Activated CD8-positive, alpha-beta memory T cell treated with anti-CD3 and anti-CD28 coated beads for 48 hours (primary cell): ENCODE data around the gene ST8SIA4.

Experiments used
- DNase-seq, 3 experiments: peaks; one replicate each; pipeline ENCODE4 v3.0.0-alpha.2; 2020; ENCODE audit warnings: low read depth in 2 of 3, low spot score in 2 of 3

Gene ST8SIA4

DNA sequence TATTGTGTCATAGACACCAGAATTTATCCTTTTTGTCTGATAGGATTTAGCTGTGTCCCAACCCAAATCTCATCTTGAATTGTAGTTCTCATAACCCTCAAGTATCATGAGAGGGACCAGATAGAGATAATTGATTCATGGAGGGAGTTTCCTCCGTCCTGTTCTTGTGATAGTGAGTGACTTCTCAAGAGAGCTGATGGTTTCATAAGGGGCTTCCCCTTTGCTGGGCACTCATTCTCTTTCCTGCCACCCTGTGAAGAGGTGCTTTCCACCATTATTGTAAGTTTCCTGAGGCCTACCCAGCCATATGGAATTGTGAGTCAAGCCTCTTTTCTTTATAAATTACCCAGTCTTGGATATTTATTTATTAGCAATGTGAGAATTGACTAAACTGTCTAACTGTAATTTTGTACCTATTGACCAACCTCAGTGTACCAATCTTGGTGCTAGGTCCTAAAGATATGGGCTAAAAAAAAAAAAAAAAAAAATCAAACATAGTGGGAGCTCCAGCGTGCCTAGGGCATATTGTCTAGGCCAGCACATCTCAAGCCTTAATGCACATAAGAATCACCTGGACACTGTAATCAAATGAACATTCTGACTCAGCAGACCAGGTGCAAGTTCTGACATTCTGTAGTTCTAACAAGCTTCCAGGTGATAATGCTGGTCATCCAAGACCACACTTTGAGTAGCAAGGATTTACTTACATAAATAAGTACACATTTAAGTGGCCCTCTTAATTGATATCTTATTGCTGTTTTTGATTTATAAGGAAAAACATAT is 30.5 kb downstream of the ST8SIA4 start:
- DNase-seq: no peak

DNA sequence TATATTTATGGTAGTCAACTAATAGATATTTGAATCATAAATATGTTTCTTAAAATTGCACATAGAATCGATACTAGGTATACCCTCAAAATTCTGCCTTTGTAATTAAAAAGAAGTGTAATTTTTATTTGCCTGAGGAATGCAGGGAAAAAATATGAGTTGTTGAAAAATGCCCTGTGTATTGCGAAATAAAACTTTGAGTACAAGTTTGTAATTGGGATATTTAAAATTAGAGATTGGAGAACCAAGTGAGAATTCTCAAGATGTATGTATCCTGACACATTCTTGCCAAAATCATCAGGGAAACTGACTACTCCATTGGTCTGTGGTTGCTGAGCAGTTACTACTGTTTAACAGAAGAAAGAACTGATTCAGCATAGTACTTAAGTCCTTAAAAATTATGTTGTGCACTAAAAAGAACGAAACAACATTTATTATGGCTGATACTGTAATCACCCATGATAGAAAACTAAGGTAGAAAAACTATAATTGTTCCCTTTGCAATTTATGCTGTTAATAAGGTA is 36.0 kb downstream of the ST8SIA4 start:
- no peak for DNase-seq

DNA sequence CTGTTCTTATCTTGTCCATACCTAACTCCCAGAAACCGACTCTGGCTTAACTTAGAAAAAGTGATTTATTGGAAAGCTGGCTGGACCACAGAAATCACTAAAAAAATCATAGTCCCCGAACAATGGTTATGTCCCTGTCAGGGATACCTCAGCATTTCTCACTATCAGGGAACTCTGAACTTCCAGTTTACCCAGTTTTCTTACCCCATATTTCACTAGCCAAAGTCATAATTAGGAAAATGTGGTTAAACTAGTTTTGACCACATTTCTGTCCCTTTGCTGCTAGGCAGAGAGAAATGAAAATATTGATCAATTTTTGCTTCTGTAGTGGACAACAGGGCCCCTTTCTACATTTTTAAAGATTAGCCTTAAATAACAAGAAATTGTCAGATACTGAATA is 38.2 kb downstream of the ST8SIA4 start:
- no peak for DNase-seq

DNA sequence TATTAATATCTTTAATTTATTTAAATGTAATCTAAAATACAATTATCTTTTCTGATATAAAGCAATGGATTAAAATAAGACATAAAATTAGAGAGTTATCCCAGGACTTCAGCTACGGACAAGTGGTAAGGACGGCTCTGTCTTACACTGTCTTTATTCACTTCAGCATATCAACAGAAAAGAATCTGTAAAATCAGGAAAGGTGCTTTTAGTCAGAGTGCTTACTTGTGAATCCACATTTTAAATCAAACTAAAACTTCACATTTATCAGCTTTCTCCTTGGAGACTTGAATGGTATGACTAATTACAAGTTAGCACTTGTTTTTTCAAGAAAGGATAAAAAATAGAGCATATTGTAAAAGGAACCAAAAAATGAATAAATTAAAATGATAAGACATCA is 39.3 kb downstream of the ST8SIA4 start:
- no peak for DNase-seq

DNA sequence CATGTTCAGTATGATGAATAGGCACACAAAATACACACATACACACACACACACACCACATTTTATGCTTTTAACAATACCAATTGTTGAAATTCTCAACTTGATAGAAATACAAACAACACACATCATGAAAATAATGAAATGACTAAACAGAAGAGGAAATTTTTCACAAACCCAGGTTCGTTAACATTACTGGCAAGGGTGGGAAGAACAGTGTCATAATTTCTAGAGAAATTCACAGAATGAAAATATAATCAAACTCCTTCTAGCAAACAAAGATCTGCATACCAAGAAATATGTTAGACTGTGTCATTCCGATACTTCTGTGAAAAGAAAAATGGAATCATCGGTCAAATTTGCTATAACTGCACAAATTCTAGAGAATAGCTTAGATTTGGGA is 41.9 kb downstream of the ST8SIA4 start:
- no peak for DNase-seq

DNA sequence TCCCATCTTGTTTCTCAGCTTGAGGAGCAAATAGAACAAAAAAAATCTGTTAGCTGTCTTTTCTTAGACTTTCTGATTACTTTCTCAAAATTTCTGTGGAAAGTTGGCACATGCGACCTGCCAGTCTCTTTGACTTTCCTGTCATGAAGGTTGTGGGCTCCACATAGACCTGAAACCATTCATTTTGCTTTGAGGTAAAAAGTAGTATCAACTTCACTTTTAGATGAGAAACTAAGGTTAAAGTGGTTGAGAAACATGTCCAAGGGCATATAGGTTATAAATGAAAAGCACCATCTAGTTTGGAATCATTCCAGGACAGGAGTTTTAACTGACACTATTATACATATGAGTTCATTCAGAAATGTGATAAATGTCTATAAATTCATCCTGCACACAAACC is 42.7 kb downstream of the ST8SIA4 start:
- DNase-seq: no peak

DNA sequence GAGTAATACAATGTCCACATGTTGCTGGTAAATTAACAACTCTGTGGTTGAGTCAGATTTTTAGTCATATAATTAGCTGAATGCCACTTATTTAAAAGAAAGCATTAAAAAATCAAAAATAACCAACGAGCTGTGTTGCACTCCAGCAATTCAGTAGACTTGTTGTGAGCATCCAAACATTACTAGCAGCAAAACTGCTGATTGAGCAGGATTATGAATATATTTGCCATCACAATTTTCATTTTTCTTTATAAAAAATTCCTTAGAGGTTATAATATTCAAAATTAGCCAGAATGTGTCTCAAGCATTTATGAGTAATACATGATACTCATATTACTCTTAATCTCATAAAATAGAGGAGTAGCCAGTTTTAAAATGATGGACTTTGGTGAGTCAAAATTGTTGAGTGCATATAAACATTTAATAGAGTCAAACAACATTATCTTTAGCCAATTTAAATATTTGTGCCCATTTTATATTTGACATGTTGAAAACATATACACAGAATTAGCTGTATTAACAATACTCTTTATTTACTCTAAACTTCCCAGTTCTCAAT is 44.0 kb downstream of the ST8SIA4 start:
- no peak for DNase-seq

DNA sequence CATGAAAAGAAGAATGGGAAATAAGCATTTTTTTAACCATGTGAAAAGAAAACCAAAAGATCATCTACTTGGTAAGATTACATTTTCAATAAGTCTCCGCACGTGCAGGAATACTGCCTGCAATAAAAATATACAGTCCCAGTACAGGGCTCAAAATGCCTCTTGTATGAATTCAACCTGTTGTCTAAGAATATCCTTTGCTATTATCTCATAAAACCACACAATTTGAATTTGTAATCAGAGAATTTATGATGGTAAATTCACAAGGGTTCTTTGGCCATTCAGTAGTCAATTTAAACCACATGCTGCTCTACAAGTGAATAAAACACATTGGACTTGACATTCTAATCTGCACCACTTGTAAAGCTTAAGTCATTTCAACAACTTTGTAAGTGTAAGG is 46.6 kb downstream of the ST8SIA4 start:
- no peak for DNase-seq

DNA sequence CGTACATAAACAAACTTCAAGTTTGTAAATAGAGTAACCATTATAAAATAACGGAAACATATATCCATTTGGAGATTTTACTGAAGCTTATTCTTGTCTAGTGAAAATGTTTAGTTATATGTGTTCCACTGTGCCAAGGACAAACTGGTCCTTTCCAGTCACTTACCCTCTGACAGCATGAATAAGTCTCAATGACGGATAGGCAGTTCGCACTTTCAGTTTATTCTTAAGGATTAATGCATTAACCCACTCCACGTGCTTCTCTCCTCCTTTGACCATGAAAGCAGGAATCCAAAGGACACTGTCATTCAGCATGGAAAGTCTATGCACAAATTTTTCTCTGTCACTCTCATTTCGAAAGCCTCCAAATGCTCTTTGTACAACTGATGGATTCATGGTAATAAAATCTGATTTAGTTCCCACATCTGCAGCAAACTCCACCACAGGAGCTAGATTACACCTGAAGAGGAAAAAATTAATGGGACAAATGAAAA is 47.1 kb downstream of the ST8SIA4 start:
- no peak for DNase-seq

DNA sequence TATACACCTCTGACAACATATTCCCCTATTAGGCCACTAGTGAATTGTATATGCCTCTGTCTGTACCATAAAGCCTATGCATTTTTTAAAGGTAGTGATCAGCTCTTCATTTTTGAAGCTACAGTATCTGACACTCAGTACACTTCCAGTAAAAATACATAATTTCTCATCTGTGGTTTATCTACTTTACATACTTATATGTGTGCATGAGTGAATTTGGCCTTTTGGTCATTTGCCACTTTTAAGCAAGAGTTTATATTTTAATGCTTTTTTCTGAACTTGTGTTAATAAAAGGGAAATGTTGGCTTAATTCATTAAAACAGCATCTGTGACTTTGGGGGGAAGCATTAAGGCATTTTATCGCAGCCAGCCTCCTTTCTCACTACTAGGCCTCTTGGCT is 47.8 kb downstream of the ST8SIA4 start:
- DNase-seq: no peak

DNA sequence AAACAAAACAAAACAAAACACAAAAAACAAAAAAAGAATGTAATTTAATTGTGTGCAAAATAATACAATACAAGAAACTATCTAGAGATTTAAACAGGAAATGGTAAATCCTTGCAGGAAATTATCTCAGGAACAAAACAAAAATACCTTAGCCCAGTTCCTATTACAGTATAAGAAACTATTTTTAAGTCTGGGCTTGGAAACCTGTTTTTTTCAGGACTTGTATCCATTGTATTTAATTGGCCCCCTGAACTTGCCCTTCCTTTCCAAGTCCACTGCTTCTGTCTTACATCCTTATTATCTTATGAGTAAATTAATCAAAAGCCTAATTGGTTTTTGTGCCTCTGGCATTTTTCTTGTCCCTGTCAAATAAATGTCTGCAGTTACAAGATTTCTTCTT is 48.5 kb downstream of the ST8SIA4 start:
- DNase-seq: no peak

DNA sequence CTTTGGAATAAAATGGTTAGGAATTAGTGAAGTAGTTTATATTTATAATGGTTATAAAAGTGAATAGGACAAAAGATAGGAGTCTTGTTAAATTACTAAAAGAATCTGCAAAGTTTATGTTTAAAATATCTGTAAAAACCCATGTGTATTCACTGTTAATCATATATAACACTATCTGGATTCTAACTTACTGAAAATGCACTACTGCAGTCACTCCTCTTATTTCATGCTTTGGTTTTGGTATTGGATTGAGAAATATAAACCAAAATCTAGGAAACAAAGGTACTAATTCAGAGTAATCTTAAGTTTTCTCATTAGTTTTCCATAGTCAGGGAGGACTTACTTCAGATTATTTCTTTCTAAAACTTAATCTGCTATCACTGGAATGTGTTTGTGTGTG is 49.5 kb downstream of the ST8SIA4 start:
- no peak for DNase-seq

DNA sequence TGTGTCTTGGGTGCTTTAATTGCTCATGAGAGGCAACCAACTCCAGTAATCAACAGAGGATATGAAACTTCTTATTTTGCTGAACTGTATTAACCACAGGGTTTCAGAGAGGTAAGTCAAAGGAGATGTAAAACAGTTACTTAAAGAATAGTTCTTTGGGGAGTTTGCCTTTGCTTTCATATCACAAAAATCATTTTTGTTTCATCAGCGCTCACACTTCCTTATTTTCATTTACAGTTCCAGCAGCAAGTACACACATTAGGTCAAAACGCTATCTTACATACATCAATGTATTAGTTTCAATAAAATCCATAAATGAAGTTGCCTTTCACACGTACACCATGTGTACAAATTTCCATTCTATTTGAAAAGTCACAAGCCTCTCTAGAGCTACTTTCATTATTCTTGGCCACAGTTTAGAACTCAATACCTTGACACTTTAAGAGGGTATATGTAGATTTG is 50.1 kb downstream of the ST8SIA4 start:
- DNase-seq: no peak

DNA sequence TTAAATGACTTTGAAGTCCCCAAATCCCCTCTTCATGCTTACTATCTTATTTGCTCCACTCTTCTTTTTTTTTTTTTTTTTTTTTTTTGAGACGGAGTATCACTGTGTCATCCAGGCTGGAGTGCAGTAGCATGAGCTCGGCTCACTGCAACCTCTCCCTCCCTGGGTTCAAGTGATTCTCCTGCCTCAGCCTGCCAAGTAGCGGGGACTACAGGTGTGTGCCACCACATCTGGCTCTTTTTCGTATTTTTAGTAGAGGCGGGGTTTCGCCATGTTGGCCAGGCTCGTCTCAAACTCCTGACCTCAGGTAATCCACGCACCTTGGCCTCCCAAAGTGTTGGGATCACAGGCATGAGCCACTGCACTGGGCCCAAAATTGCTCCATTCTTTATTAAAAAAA is 51.0 kb downstream of the ST8SIA4 start:
- no peak for DNase-seq

DNA sequence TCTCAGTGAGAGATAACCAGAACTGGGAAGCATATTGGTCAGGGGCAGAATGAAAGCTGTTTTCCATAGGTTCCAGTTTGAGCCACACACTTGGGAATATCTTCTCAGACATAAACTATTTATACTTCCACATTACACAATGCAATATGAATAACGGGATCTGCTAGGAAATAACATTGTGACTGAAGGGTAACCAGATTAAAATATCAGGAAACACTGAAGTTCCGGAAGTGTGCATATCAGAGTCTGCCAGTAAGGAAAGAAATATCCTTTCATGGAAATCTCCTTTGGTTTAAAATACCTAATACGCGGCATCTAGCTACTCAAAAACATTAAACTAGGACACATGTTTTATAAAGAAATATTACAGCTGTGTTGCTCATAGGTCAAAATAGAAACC is 56.3 kb downstream of the ST8SIA4 start:
- no peak for DNase-seq

DNA sequence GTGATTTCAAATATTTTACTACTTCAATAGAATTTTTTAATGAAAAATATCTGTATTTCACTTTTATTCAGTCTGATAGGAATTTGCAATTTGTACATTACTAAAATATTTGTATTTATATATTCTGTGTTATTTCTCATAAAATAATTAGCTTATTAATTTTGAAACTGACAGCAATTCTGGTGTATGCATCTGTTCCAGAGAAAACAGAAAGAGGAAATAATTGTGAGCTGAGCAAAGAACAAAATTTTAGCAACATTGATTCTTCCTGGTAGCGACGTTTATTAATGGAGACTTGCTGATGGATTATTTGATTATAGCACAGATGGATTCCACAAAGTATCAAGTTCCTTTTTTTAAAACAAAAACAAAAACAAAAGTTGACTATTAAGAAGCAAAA is 61.0 kb downstream of the ST8SIA4 start:
- DNase-seq: no peak

DNA sequence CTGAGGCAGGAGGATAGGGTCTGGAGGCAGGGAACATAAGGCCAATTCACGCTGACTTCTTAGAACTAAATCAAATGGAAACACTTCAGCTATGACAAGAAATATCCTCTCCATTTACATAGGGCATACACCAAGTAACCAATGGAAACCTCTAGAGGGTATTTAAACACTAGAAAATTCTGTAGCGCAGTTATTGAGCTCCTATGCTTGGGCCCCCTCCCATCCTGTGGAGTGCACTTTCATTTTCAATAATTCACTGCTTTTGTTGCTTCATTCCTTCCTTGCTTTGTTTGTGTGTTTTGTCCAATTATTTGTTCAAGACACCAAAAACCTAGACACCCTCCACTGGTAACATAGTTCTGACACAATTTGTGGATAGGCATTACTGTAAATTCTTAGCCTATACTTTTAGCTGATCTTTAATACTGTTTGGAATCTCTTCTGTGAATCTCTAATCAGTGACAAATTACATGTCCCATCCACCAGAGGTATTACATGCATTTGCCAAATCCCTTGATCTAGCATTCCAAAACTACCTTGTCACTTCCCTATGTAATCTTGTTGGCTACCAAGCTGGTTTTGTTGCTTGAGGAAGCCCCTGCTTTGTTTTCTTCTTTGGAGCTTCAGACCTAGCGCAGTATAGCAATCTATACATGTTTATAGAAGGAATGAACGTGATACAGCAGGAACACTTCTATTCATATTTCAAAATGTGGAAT is 61.6 kb downstream of the ST8SIA4 start:
- no peak for DNase-seq

DNA sequence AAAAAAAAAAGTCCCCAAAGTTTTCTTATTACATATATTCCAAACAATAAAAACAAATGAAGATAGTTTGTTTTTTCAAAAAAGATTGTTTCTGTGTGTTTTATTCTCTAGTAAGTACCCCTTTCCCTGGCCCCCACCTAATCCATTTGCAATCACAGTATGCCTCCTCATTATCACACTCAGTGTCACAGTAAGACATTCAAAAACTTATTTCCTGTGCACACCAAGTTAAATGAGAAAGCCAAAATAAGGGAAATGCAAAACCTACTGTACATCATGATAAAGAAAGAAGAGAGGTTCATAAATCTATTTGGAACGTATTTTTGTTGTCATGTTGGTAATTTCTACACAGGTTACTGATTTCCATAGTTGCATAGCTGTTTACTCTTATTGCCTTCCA is 62.3 kb downstream of the ST8SIA4 start:
- DNase-seq: no peak

DNA sequence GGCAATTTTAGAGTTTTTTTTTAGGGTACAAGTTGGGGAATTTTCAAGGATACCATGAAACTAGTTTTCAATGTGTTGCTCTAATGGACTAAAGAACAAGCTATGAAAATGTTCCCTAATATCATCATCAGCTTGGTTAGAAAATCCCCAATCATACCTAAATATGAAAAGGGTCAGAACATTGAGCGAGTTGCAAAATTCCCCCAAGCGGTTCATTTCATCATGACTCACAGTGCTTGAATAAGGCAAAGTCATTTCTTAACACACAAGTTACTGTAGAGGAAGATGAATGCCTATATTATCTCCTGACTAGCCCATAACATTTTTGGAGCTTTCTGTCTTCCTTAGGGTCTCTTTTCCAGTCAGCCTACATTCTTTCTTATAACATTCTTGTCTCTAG is 62.7 kb downstream of the ST8SIA4 start:
- no peak for DNase-seq

DNA sequence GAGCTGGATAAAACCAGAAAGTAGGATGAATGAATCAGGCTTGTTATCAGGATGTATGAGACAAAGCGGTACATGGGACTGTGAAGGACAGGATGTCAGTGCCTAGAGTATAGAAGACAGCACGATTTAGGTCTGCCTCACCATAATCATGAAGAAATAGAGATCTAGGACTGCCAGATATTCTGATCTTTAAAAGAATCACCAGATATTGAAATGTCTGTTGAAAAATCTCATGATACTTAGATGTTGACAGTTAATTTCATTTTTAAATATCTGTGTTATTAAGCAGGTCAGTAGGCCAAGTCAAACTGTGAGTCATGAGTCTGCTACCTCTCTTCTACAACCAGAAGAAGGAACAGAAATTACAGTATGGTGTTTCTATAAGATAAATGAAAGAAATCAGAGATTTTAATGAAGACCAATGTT is 65.0 kb downstream of the ST8SIA4 start:
- no peak for DNase-seq

DNA sequence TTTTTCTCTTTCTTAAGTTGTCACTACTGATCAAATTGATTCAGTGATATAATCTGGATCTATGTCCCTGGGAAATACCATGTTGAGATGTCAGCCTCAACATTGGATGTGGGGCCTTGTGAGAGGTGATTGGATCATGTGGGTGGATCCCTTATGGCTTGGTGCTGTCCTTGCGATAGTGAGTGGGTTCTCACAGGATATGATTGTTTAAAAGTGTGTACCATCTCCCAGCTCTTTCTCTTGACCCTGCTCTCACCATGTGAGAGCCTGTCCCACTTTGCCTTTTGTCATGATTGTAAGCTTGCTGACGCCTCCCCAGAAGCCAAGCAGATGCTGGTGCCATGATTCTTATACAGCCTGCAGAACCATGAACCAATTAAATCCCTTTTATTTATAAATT is 68.6 kb downstream of the ST8SIA4 start:
- DNase-seq: no peak
